Immature natural killer cell (primary cell): ENCODE results near the gene ZNF221. TPM values are rescaled to one million over a fixed set of nuclear protein-coding genes. Genes with fewer than 3 reads are reported as not detected.
A peak's percentile ranks its signal among the peaks of the same experiment; 100 is the strongest.

ENCODE experiments used
- DNase-seq, 3 donors: peaks; one replicate each; pipeline ENCODE4 v3.0.0; 2022; ENCODE audit warnings: mixed read lengths in 1 of 3
- H3K27ac Mint-ChIP-seq, 6 donors: one replicate each; pipeline ENCODE4 v1.8.0; 2020; ENCODE audit warnings: mixed read lengths in 6 of 6, mild to moderate bottlenecking in 5 of 6, inconsistent platforms in 4 of 6, moderate library complexity in 3 of 6
- H3K27me3 Mint-ChIP-seq, 3 donors: one replicate each; pipeline ENCODE4 v1.8.0; 2020 to 2021; ENCODE audit warnings: low read depth in 3 of 3, mild to moderate bottlenecking in 3 of 3, mixed read lengths in 3 of 3, moderate library complexity in 3 of 3, inconsistent platforms in 1 of 3
- H3K36me3 Mint-ChIP-seq, 3 donors: one replicate each; pipeline ENCODE4 v1.8.0; 2020; ENCODE audit warnings: mixed read lengths in 3 of 3, inconsistent platforms in 2 of 3, mild to moderate bottlenecking in 2 of 3
- H3K4me1 Mint-ChIP-seq, 2 donors: one replicate each; pipeline ENCODE4 v1.8.0; 2020; ENCODE audit warnings: inconsistent platforms in 2 of 2, mild to moderate bottlenecking in 2 of 2, mixed read lengths in 2 of 2, moderate library complexity in 1 of 2
- H3K4me3 Mint-ChIP-seq, 5 donors: one replicate each; pipeline ENCODE4 v1.8.0; 2020; ENCODE audit warnings: mild to moderate bottlenecking in 5 of 5, mixed read lengths in 5 of 5, inconsistent platforms in 3 of 5, moderate library complexity in 3 of 5
- H3K9me3 Mint-ChIP-seq, 6 donors: one replicate each; pipeline ENCODE4 v1.8.0; 2020; ENCODE audit warnings: mild to moderate bottlenecking in 6 of 6, mixed read lengths in 6 of 6, inconsistent platforms in 4 of 6, moderate library complexity in 3 of 6
- polyA plus RNA-seq, 3 donors: library from polyadenylated mRNA; unstranded; fragments of 300-500 nt; fragmentation: Illumina TruSeq; gene quantifications; one replicate each; pipeline ENCODE4 v1.2.3, GENCODE V29; 2021

The ZNF221 gene
- polyA plus RNA-seq, 3 donors from 2014 or later = 0.67 to 3.0 TPM; not detected in 1

DNA sequence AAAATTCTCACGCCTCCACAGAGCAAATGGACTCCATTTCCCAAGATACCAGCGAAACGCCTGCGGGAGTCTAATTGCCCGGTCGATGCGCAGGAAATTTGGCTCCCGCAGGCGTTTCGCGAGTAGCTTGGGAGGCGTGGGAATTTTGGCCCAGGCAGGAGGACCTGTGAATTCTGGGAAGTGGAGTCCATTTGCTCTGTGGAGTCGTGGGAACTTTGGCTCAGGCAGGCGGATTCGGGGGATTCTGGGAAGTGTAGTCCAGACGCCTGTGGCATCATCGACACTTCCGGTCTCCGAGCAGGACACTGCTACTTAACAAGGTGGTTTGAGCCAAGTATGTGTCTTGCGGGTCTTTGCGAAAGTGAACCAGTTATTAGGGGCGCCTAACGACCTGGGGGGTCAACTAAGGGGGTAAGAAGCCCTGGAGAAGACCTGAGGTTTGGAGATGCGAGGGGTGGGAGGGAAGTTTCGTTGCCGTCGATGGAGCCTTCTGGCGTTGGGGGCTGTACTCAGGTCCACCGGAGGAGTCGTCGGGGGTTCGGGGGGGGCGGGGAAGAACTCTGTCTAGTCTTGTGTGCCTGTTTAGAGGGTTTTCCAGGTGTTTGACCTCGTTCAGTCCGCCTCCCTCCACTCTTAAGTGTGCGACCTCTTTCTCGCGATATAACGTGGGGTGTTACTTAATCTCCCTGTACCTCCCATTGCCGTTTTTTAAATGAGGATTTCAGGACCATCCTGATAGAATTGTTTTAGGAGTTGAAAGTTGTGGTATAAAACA, 33.1 kb downstream of the ZNF221 start, which contains the start of gene ZNF155:
Gene ZNF155 (plus strand): TSS at position 277 of the 775 bp plus-strand sequence. CDS start 4,356 bp downstream, outside the sequence.
- Mint-ChIP-seq H3K27me3 (peaks cover 0 to 4% (median 0%) of the 10 kb centered on the region in 3 donors), H3K36me3 (peaks cover 7 to 14% (median 11%) of the 10 kb centered on the region in 3 donors), H3K4me3 (peak within 1 kb of the TSS; percentile 93 to 99 (median 97)), H3K4me1 (peaks cover 17 to 28% of the 10 kb centered on the region in 2 donors), H3K27ac (peak within 1 kb of the TSS; percentile 85 to 96 (median 92)), H3K9me3 (peaks cover 0 to 16% (median 3%) of the 10 kb centered on the region in 6 donors)
- peak; percentile 67 to 74 (median 69) for DNase-seq

DNA sequence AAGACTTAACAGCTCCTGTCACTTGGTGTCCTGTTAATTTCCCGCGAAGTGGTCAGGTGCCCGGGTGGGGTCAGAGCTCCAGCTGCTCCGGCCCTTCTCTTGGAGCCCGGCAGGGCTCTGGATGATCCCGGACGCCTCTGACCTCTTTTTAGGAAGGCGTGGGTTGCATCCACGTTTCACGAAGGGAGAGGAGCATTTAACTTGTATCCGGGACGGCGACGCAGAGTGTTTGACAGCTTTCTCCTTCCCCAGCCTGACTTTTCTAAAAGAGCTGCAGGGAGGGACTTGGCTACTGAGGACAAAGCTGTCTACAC, 33.6 kb downstream of the ZNF221 start:
- peaks cover 12 to 19% (median 16%) of the 10 kb centered on the region in 3 donors for H3K36me3 Mint-ChIP-seq
- peak overlapping the region; percentile 93 to 99 (median 97) for H3K4me3 Mint-ChIP-seq
- H3K4me1 Mint-ChIP-seq = peaks cover 17 to 28% of the 10 kb centered on the region in 2 donors
- peaks cover 0 to 12% (median 3%) of the 10 kb centered on the region in 6 donors for H3K9me3 Mint-ChIP-seq
- H3K27me3 Mint-ChIP-seq = peaks cover 0 to 4% (median 0%) of the 10 kb centered on the region in 3 donors
- DNase-seq = no peak
- H3K27ac Mint-ChIP-seq = peak overlapping the region; percentile 85 to 96 (median 92)

DNA sequence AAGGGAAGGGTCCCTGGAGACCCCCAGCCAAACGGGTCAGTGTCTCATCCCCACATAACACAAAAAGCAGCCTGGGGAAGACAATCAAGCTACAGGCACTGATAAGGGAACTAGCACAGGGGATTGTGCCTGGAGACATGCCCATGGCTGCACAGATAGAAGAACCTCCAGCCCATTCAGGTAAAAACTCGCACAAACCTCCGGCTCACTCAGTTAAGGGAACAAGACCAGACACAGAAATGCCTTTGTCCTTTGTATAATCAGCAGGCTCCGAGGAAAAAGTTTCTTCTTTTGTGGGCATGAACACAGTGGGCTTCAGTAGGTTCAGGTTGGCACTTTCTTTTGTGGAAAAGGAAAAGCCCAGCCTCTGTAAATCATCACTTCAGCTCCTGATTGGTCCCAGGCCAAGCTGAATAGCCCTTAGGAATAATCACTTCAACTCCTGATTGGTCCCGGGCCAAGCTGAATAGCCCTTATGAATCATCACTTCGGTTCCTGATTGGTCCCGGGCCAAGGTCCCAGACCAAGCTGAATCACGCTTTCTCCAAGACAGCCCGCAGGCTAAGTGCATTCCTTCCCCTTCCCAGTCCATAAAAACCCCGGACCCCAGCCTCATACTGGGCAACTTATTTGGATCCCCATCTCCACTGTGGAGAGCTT, 46.7 kb downstream of the ZNF221 start:
- Mint-ChIP-seq H3K27ac (no peak overlapping the region), H3K9me3 (peaks cover 13 to 23% (median 18%) of the 10 kb centered on the region in 6 donors), H3K27me3 (peaks cover 0 to 6% (median under 1%) of the 10 kb centered on the region in 3 donors), H3K4me3 (no peak overlapping the region), H3K4me1 (peaks cover 10% of the 10 kb centered on the region in 2 donors), H3K36me3 (peaks cover 45 to 56% (median 48%) of the 10 kb centered on the region in 3 donors)
- DNase-seq = no peak

DNA sequence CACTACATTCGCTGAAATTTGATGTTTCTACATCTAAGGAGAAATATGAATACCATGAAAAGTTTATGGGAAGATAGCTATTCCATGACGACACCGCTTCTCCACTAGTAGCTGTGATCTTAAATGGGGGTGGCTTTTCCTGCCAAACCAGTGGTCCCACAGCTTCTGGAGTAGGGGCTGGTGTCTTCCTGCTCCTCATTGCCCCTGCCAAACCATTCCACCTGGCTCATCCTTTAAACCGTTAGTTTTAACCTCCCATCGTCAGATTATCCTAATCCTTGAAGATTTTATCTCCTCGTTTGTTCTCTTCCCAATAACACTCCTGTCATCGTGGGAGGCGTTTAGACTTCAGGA, 51.2 kb downstream of the ZNF221 start:
- H3K27ac Mint-ChIP-seq = peak overlapping the region; percentile 95 to 99 (median 96)
- H3K27me3 Mint-ChIP-seq = peaks cover 3 to 5% (median 5%) of the 10 kb centered on the region in 3 donors
- peaks cover 8 to 26% (median 20%) of the 10 kb centered on the region in 6 donors for H3K9me3 Mint-ChIP-seq
- DNase-seq = no peak
- peaks cover 27 to 32% of the 10 kb centered on the region in 2 donors for H3K4me1 Mint-ChIP-seq
- H3K4me3 Mint-ChIP-seq = peak overlapping the region; percentile 99 to 100 (median 100)
- peaks cover 28 to 29% (median 28%) of the 10 kb centered on the region in 3 donors for H3K36me3 Mint-ChIP-seq

DNA sequence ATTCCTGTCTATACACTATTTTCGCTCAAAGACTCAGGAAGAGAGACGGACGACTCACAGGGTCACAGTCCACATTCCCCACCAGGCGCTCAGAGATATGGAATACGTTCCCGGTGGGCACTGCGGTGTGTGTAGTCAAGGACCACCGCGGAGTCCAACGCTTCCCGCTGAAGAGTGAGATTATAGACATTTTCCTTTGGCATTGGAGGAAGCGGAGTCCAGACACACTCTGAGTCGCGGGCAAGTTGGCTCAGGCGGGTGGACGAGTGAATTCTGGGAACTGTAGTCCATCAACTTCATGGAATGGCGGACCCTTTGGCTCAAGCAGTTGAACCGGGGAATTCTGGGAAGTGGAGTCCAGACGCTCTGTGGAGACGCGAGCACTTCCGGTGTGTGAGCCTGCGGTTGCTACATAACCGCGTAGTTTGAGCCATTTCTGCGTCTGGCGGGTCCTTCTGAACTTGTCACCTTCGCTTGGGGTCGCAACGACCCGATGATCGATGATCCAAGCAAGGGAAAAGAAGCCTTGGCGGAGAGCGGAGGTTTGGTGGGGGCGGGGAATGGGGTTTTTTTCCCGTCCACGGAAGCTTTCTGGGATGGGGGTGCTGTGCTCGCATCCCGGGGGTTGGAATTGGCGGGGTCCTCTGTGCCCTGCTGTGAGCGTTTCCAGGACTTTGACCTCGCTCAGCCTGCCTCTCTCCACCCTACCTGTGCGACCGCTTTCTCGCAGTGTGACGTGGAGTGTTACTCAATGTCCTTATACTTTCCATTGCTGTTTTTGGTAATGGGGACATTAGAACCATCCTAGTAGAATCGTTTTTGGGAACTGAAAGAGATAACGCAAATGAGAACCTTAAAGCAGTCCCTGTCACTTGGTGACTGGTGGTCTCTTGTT, 51.8 kb downstream of the ZNF221 start, which contains the start of gene ZNF230:
Gene ZNF230 (plus strand): TSS at position 392 of the 895 bp plus-strand sequence. CDS start 4,122 bp downstream, outside the sequence.
- peak; percentile 85 to 88 (median 86) for DNase-seq
- Mint-ChIP-seq H3K4me3 (peak within 1 kb of the TSS; percentile 99 to 100 (median 100)), H3K27ac (peak within 1 kb of the TSS; percentile 95 to 99 (median 96)), H3K4me1 (peaks cover 28 to 32% of the 10 kb centered on the region in 2 donors), H3K36me3 (peaks cover 29% of the 10 kb centered on the region in 3 donors), H3K9me3 (peaks cover 9 to 29% (median 24%) of the 10 kb centered on the region in 6 donors), H3K27me3 (peaks cover 3 to 6% (median 5%) of the 10 kb centered on the region in 3 donors)

DNA sequence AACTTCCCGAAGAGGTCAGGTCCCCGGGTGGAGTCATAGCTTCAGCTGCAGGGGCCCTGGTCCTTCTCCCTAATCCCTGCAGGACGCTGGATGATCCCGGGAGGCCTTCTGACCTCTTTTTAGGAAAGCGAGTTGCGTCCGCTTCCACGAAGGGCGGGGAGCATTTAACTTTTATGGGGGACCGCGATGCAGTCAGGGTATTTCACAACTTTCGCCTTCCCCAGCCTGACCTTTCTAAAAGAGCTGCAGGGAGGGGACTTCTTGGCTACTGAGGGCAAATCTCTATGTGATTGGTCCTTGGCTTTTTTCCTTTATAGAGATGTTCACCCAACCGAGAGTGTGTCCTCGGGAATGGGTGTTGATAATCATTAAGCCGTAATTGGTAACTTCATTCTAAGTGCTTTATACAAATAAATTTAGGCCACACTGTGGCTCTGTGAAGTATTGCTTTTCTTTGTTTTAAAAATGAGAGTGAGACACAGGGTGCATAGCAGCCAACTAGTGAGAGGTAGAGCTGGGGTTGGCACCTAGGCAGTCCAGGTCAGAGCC, 52.5 kb downstream of the ZNF221 start:
- DNase-seq = no peak
- Mint-ChIP-seq H3K36me3 (peaks cover 30% of the 10 kb centered on the region in 3 donors), H3K4me1 (peaks cover 28 to 32% of the 10 kb centered on the region in 2 donors), H3K4me3 (peak overlapping the region; percentile 99 to 100 (median 100)), H3K9me3 (peaks cover 12 to 30% (median 24%) of the 10 kb centered on the region in 6 donors), H3K27me3 (peaks cover 3 to 6% (median 5%) of the 10 kb centered on the region in 3 donors), H3K27ac (peak overlapping the region; percentile 95 to 99 (median 96))

DNA sequence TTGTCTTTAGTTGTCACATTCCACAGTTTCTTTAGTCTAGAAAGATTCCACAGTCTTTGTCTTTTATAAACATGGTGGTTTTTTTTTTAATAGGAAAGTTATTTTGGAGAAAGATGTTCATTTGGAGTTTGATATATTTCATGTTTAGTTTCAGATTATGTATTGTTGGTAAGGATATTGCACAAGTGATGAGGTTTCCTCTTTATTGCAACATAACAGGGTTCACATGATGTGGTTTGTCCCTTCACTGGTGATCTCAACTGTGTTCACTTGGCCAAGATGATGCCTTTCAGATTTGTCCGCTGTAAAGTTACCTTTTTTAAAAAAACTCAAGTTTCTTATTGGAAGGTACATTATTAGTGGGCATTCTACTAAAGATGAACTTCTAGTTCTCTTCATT, 54.9 kb downstream of the ZNF221 start:
- DNase-seq = no peak
- Mint-ChIP-seq H3K4me1 (peaks cover 28 to 32% of the 10 kb centered on the region in 2 donors), H3K27me3 (peaks cover 3 to 6% (median 5%) of the 10 kb centered on the region in 3 donors), H3K36me3 (peaks cover 52% of the 10 kb centered on the region in 3 donors), H3K27ac (no peak overlapping the region), H3K9me3 (peaks cover 28 to 52% (median 44%) of the 10 kb centered on the region in 6 donors), H3K4me3 (no peak overlapping the region)

DNA sequence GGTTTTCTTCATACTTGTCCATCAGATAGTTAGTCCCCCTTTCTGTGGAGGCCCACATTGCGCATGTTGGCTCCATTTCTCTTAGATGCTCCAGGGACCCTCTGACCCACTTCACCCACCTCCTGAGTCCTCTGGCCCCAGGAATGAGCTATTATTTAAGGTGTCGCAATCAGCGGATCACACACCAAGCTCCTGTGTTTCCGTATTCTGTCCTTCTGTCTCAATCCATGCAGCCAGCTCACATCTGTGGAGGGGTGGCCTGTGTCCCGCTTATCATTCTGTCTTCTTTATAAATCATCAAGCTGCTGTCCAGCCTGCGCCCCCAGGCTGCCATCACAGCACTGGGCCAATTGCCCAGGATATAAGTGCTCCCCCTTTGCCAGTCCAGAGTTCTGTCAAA, 56.4 kb downstream of the ZNF221 start:
- peak overlapping the region in 1 of 5 donors; percentile 2 for H3K4me3 Mint-ChIP-seq
- peaks cover 32 to 67% (median 55%) of the 10 kb centered on the region in 6 donors for H3K9me3 Mint-ChIP-seq
- no peak overlapping the region for H3K27ac Mint-ChIP-seq
- H3K4me1 Mint-ChIP-seq = peaks cover 21 to 25% of the 10 kb centered on the region in 2 donors
- peaks cover 3 to 7% (median 6%) of the 10 kb centered on the region in 3 donors for H3K27me3 Mint-ChIP-seq
- peaks cover 65% of the 10 kb centered on the region in 3 donors for H3K36me3 Mint-ChIP-seq
- DNase-seq = no peak

DNA sequence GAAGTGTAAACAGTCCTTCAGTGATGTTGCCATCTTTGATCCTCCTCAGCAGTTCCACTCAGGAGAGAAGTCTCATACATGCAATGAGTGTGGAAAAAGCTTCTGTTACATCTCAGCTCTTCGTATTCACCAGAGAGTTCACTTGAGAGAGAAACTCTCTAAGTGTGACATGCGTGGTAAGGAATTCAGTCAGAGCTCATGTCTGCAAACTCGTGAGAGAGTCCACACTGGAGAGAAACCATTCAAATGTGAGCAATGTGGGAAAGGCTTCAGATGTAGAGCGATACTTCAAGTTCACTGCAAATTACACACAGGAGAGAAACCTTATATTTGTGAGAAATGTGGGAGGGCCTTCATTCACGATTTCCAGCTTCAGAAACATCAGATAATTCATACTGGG, 59.4 kb downstream of the ZNF221 start:
- DNase-seq = no peak
- Mint-ChIP-seq H3K27me3 (peaks cover 0 to 10% (median 1%) of the 10 kb centered on the region in 3 donors), H3K4me1 (peaks cover 6 to 9% of the 10 kb centered on the region in 2 donors), H3K36me3 (peaks cover 71 to 83% (median 77%) of the 10 kb centered on the region in 3 donors), H3K9me3 (peaks cover 48 to 93% (median 82%) of the 10 kb centered on the region in 6 donors), H3K4me3 (no peak overlapping the region), H3K27ac (no peak overlapping the region)

Other genes with a start within 250 kb of the ZNF221 start
- gene IRGC, start 235.2 kb upstream of the ZNF221 start, polyA plus RNA-seq = under 1 TPM in 1 of 3 donors, not detected in 2; 0.13 TPM
- gene SMG9, start 196.3 kb upstream of the ZNF221 start, polyA plus RNA-seq = 1 to 10 TPM; 1.9 to 9.3 (median 5.1) TPM
- gene KCNN4, start 170.3 kb upstream of the ZNF221 start, polyA plus RNA-seq = under 1 TPM in 2 of 3 donors, not detected in 1; 0.19 to 0.27 TPM
- 1 to 10 TPM in 1 of 3 donors, not detected in 2; 3.4 TPM for gene LYPD5, start 148.8 kb upstream of the ZNF221 start, polyA plus RNA-seq
- 1 to 10 TPM in 2 of 3 donors, not detected in 1; 1.7 to 3.2 TPM for gene ZNF283, start 123.9 kb upstream of the ZNF221 start, polyA plus RNA-seq
- gene ZNF404, start 67.3 kb upstream of the ZNF221 start, polyA plus RNA-seq = 1 to 10 TPM; 1.6 to 5.5 (median 2.3) TPM
- gene ZNF45, start 15.9 kb upstream of the ZNF221 start, polyA plus RNA-seq = 10 to 100 TPM in 1 of 3 donors, 1 to 10 TPM in 2; 6.5 to 15.9 (median 7.7) TPM
- 1 to 10 TPM; 2.1 to 3.0 (median 2.6) TPM for gene ZNF155, start 33.0 kb downstream of the ZNF221 start, polyA plus RNA-seq
- 1 to 10 TPM; 1.7 to 2.8 (median 2.5) TPM for gene ZNF230, start 51.7 kb downstream of the ZNF221 start, polyA plus RNA-seq
- gene ZNF222, start 74.2 kb downstream of the ZNF221 start, polyA plus RNA-seq = 1 to 10 TPM in 2 of 3 donors, not detected in 1; 2.3 to 3.4 TPM
- 1 to 10 TPM; 1.7 to 2.5 (median 2.3) TPM for gene ZNF223, start 100.8 kb downstream of the ZNF221 start, polyA plus RNA-seq
- gene ZNF284, start 120.9 kb downstream of the ZNF221 start, polyA plus RNA-seq = under 1 TPM; 0.24 to 0.99 (median 0.84) TPM
- gene ZNF224, start 143.1 kb downstream of the ZNF221 start, polyA plus RNA-seq = 10 to 100 TPM in 1 of 3 donors, 1 to 10 TPM in 2; 5.8 to 11.6 (median 7.2) TPM
- 1 to 10 TPM; 1.2 to 4.8 (median 2.4) TPM for gene ZNF225, start 162.2 kb downstream of the ZNF221 start, polyA plus RNA-seq
- 1 to 10 TPM; 2.7 to 7.4 (median 6.1) TPM for gene ZNF234, start 190.3 kb downstream of the ZNF221 start, polyA plus RNA-seq
- gene ZNF226, start 213.9 kb downstream of the ZNF221 start, polyA plus RNA-seq = 10 to 100 TPM; 23.1 to 41.4 (median 24.3) TPM